ENCODE results near the gene ARL2BP. TPM values are rescaled to one million over a fixed set of nuclear protein-coding genes. Genes with fewer than 3 reads are reported as not detected.
"Not testable (repeated sequence)": the region's sequence is repeated elsewhere in the genome, so short reads cannot be mapped to it uniquely, and the experiment has no call there.

ARL2BP gene
- total RNA-seq, 1 donor from 2014 or later, result 41.5 TPM

GRCh38 chr16:57260294-57260929, 15.4 kb downstream of the ARL2BP start:
- intact Hi-C loops (cut with DNase I), result no loop called here
- no peak for DNase-seq (ENCODE audit: low spot score)

GRCh38 chr16:57261806-57262205, 16.7 kb downstream of the ARL2BP start:
- DNase-seq (ENCODE audit: low spot score), result no peak
- intact Hi-C loops (cut with DNase I), result no loop called here

GRCh38 chr16:57262841-57263540, 17.9 kb downstream of the ARL2BP start:
- no peak for DNase-seq (ENCODE audit: low spot score)
- intact Hi-C loops (cut with DNase I), result no loop called here

- peak; percentile 39 for DNase-seq (ENCODE audit: low spot score)
- intact Hi-C loops (cut with DNase I), result no loop called here
These were observed 18.7 kb downstream of the ARL2BP start for GRCh38 chr16:57263541-57264351.

- intact Hi-C loops (cut with DNase I), result no loop called here
- no peak for DNase-seq (ENCODE audit: low spot score)
These were observed 19.3 kb downstream of the ARL2BP start for GRCh38 chr16:57264381-57264780.

- peak; percentile 62 for DNase-seq (ENCODE audit: low spot score)
- intact Hi-C loops (cut with DNase I), result no loop called here
These were observed 19.9 kb downstream of the ARL2BP start for GRCh38 chr16:57264950-57265371.

GRCh38 chr16:57265850-57266530, 20.9 kb downstream of the ARL2BP start:
- peak; percentile 15 for DNase-seq (ENCODE audit: low spot score)
- intact Hi-C loops (cut with DNase I), result no loop called here

GRCh38 chr16:57266531-57267260, 21.6 kb downstream of the ARL2BP start:
- intact Hi-C loops (cut with DNase I), result no loop called here
- DNase-seq (ENCODE audit: low spot score), result no peak

GRCh38 chr16:57267343-57267742, 22.3 kb downstream of the ARL2BP start:
- DNase-seq (ENCODE audit: low spot score); intact Hi-C loops (cut with DNase I): not testable (repeated sequence)

GRCh38 chr16:57268804-57269800, 24.0 kb downstream of the ARL2BP start:
- DNase-seq (ENCODE audit: low spot score), result no peak
- intact Hi-C loops (cut with DNase I), result no loop called here

GRCh38 chr16:57270221-57271062, 25.4 kb downstream of the ARL2BP start:
- intact Hi-C loops (cut with DNase I), result no loop called here
- DNase-seq (ENCODE audit: low spot score), result no peak

- DNase-seq (ENCODE audit: low spot score), result no peak
- intact Hi-C loops (cut with DNase I), result no loop called here
These were observed 25.9 kb downstream of the ARL2BP start for GRCh38 chr16:57271063-57271345.

- no peak for DNase-seq (ENCODE audit: low spot score)
- intact Hi-C loops (cut with DNase I), result no loop called here
These were observed 26.9 kb downstream of the ARL2BP start for GRCh38 chr16:57271867-57272495.

- intact Hi-C loops (cut with DNase I), result no loop called here
- DNase-seq (ENCODE audit: low spot score), result no peak
These were observed 28.3 kb downstream of the ARL2BP start for GRCh38 chr16:57273359-57273758.

- intact Hi-C loops (cut with DNase I), result no loop called here
- no peak for DNase-seq (ENCODE audit: low spot score)
These were observed 28.8 kb downstream of the ARL2BP start for GRCh38 chr16:57273826-57274225.

- intact Hi-C loops (cut with DNase I), result not testable (repeated sequence)
These were observed 30.9 kb downstream of the ARL2BP start for GRCh38 chr16:57275946-57276345.

GRCh38 chr16:57276596-57276995, 31.5 kb downstream of the ARL2BP start:
- intact Hi-C loops (cut with DNase I), result no loop called here
- DNase-seq (ENCODE audit: low spot score), result no peak

More at GRCh38 chr16:57275946-57276345, 30.9 kb downstream of the ARL2BP start:
- DNase-seq (ENCODE audit: low spot score), result not testable (repeated sequence)

All from cardiac septum (tissue), 1 donor.